ENCODE measurements around the gene OR51L1. TPM values are rescaled to one million over a fixed set of nuclear protein-coding genes. Genes with fewer than 3 reads are reported as not detected.

OR51L1 gene
- total and polyA plus RNA-seq, 2 experiments from 2014 or later, result not detected

GRCh38 chr11:5046226-5046625, 51.6 kb downstream of the OR51L1 start, which contains the start of gene OR52J3:
OR52J3 (plus strand) TSS chr11:5046526; CDS start chr11:5046526, 0 bp downstream.
- H3K4me1 ChIP-seq (ENCODE audit: insufficient read depth), result no peaks in the 10 kb centered on the region
- no peaks in the 10 kb centered on the region for H3K27me3 Mint-ChIP-seq (ENCODE audit: insufficient read depth, low read depth, poor library complexity)
- no peaks in the 10 kb centered on the region for H3K9me3 Mint-ChIP-seq
- no peak within 1 kb of the TSS for H3K4me3 ChIP-seq
- no peak within 1 kb of the TSS for H3K4me3 Mint-ChIP-seq
- no peaks in the 10 kb centered on the region for H3K27me3 ChIP-seq (ENCODE audit: insufficient read depth)
- H3K9me2 ChIP-seq (ENCODE audit: insufficient read depth), result no peaks in the 10 kb centered on the region
- H3K27ac ChIP-seq (ENCODE audit: low read depth), result no peak within 1 kb of the TSS
- no peak for DNase-seq (ENCODE audit: low spot score)
- no peak within 1 kb of the TSS for H3K4me2 ChIP-seq
- H2AFZ ChIP-seq, result peak within 1 kb of the TSS; percentile 12; the same call in 1 of the 2 replicates
- no peaks in the 10 kb centered on the region for H3K79me2 ChIP-seq (replicated peaks; ENCODE audit: insufficient read depth)
- no peak within 1 kb of the TSS for H3K27ac Mint-ChIP-seq
- no peaks in the 10 kb centered on the region for H3K36me3 Mint-ChIP-seq (ENCODE audit: low read depth)
- peaks cover 7% of the 10 kb centered on the region for H3K4me1 Mint-ChIP-seq
- no peak for ATAC-seq
- TF ChIP-seq JUNB (IDR thresholded peaks at IDR 0.05; ENCODE audit: unreplicated experiment), result no peak
- no peak for TF ChIP-seq CREB1 (CRISPR knock-in tag; IDR thresholded peaks at IDR 0.05; ENCODE audit: low read depth)
- TF ChIP-seq, protein P1, sequence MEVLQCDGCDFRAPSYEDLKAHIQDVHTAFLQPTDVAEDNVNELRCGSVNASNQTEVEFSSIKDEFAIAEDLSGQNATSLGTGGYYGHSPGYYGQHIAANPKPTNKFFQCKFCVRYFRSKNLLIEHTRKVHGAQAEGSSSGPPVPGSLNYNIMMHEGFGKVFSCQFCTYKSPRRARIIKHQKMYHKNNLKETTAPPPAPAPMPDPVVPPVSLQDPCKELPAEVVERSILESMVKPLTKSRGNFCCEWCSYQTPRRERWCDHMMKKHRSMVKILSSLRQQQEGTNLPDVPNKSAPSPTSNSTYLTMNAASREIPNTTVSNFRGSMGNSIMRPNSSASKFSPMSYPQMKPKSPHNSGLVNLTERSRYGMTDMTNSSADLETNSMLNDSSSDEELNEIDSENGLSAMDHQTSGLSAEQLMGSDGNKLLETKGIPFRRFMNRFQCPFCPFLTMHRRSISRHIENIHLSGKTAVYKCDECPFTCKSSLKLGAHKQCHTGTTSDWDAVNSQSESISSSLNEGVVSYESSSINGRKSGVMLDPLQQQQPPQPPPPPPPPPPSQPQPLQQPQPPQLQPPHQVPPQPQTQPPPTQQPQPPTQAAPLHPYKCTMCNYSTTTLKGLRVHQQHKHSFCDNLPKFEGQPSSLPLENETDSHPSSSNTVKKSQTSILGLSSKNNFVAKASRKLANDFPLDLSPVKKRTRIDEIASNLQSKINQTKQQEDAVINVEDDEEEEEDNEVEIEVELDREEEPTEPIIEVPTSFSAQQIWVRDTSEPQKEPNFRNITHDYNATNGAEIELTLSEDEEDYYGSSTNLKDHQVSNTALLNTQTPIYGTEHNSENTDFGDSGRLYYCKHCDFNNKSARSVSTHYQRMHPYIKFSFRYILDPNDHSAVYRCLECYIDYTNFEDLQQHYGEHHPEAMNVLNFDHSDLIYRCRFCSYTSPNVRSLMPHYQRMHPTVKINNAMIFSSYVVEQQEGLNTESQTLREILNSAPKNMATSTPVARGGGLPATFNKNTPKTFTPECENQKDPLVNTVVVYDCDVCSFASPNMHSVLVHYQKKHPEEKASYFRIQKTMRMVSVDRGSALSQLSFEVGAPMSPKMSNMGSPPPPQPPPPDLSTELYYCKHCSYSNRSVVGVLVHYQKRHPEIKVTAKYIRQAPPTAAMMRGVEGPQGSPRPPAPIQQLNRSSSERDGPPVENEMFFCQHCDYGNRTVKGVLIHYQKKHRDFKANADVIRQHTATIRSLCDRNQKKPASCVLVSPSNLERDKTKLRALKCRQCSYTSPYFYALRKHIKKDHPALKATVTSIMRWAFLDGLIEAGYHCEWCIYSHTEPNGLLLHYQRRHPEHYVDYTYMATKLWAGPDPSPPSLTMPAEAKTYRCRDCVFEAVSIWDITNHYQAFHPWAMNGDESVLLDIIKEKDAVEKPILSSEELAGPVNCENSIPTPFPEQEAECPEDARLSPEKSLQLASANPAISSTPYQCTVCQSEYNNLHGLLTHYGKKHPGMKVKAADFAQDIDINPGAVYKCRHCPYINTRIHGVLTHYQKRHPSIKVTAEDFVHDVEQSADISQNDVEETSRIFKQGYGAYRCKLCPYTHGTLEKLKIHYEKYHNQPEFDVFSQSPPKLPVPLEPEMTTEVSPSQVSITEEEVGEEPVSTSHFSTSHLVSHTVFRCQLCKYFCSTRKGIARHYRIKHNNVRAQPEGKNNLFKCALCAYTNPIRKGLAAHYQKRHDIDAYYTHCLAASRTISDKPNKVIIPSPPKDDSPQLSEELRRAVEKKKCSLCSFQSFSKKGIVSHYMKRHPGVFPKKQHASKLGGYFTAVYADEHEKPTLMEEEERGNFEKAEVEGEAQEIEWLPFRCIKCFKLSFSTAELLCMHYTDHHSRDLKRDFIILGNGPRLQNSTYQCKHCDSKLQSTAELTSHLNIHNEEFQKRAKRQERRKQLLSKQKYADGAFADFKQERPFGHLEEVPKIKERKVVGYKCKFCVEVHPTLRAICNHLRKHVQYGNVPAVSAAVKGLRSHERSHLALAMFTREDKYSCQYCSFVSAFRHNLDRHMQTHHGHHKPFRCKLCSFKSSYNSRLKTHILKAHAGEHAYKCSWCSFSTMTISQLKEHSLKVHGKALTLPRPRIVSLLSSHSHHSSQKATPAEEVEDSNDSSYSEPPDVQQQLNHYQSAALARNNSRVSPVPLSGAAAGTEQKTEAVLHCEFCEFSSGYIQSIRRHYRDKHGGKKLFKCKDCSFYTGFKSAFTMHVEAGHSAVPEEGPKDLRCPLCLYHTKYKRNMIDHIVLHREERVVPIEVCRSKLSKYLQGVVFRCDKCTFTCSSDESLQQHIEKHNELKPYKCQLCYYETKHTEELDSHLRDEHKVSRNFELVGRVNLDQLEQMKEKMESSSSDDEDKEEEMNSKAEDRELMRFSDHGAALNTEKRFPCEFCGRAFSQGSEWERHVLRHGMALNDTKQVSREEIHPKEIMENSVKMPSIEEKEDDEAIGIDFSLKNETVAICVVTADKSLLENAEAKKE (CRISPR knock-in tag; IDR thresholded peaks at IDR 0.05), result no peak
- TF ChIP-seq, protein P2, sequence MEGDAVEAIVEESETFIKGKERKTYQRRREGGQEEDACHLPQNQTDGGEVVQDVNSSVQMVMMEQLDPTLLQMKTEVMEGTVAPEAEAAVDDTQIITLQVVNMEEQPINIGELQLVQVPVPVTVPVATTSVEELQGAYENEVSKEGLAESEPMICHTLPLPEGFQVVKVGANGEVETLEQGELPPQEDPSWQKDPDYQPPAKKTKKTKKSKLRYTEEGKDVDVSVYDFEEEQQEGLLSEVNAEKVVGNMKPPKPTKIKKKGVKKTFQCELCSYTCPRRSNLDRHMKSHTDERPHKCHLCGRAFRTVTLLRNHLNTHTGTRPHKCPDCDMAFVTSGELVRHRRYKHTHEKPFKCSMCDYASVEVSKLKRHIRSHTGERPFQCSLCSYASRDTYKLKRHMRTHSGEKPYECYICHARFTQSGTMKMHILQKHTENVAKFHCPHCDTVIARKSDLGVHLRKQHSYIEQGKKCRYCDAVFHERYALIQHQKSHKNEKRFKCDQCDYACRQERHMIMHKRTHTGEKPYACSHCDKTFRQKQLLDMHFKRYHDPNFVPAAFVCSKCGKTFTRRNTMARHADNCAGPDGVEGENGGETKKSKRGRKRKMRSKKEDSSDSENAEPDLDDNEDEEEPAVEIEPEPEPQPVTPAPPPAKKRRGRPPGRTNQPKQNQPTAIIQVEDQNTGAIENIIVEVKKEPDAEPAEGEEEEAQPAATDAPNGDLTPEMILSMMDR (conservative IDR thresholded peaks at IDR 0.05; ENCODE audit: low read depth in 2 of 2), result no peak
- no peak for TF ChIP-seq REST (IDR thresholded peaks at IDR 0.05; ENCODE audit: unreplicated experiment)
- TF ChIP-seq STAT1 (IDR thresholded peaks at IDR 0.05; ENCODE audit: unreplicated experiment), result no peak
- TF ChIP-seq POLR2AphosphoS5 (IDR thresholded peaks at IDR 0.05; ENCODE audit: low read depth), result no peak
- no peak for TF ChIP-seq ZNF331 (CRISPR knock-in tag; IDR thresholded peaks at IDR 0.05; ENCODE audit: low read depth)
- TF ChIP-seq NANOG (IDR thresholded peaks at IDR 0.05; ENCODE audit: borderline replicate concordance), result no peak
- TF ChIP-seq, protein P3, sequence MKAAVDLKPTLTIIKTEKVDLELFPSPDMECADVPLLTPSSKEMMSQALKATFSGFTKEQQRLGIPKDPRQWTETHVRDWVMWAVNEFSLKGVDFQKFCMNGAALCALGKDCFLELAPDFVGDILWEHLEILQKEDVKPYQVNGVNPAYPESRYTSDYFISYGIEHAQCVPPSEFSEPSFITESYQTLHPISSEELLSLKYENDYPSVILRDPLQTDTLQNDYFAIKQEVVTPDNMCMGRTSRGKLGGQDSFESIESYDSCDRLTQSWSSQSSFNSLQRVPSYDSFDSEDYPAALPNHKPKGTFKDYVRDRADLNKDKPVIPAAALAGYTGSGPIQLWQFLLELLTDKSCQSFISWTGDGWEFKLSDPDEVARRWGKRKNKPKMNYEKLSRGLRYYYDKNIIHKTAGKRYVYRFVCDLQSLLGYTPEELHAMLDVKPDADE (IDR thresholded peaks at IDR 0.05), result no peak
- no peaks in the 10 kb centered on the region for H3K36me3 ChIP-seq (ENCODE audit: insufficient read depth)
- no peaks in the 10 kb centered on the region for H4K20me1 ChIP-seq (replicated peaks; ENCODE audit: insufficient read depth)
- no peaks in the 10 kb centered on the region for H3F3A ChIP-seq (replicated peaks; ENCODE audit: low read depth)

Data from GM23338 (cell line).